Panc1 (cell line): ENCODE measurements around the gene ADAMTS18. TPM values are rescaled to one million over a fixed set of nuclear protein-coding genes. Genes with fewer than 3 reads are reported as not detected.
A peak's percentile ranks its signal among the peaks of the same experiment; 100 is the strongest.
"Not testable (repeated sequence)": the region's sequence is repeated elsewhere in the genome, so short reads cannot be mapped to it uniquely, and the experiment has no call there.

Experiments
- ATAC-seq: fragments of 200-7000 bp; cut with Tn5 transposase; 2 replicates; pipeline ENCODE4 v1.9.1; 2020; ENCODE audit warnings: mild to moderate bottlenecking, moderate library complexity
- BruUV-seq: library from RNA; stranded (reverse); fragments of 400-500 nt; replicated peaks from 2 replicates; lab custom pipeline; 2021; lab: Mats Ljungman, UMichigan
- CTCF ChIA-PET: fragments of 300-600 bp; sonication (Branson Sonifier 250); formaldehyde crosslinking; loops from one replicate; lab custom pipeline; 2022; ENCODE audit warnings: antibody characterized with exemption; lab: Charles Lee
- POLR2A ChIA-PET: fragments of 300-600 bp; sonication (Branson Sonifier 250); formaldehyde crosslinking; loops from one replicate; lab custom pipeline; 2022; ENCODE audit warnings: antibody characterized with exemption; lab: Charles Lee
- DNase-seq: peaks from one replicate; pipeline ENCODE4 v3.0.0-alpha.2; 2010; ENCODE audit warnings: low read depth, low spot score
- H3K27ac ChIP-seq: 2 replicates; pipeline ENCODE4 v1.5.1; 2011; ENCODE audit warnings: mild to moderate bottlenecking, low read length, inconsistent platforms
- H3K27me3 ChIP-seq: fragments of 200-500 bp; sonication (Bioruptor generic); 2 replicates; pipeline ENCODE4 v1.6.0; 2014; ENCODE audit warnings: low read length, inconsistent platforms; ENCODE audit not compliant: control insufficient read depth, insufficient read depth
- H3K36me3 ChIP-seq: fragments of 200-500 bp; sonication (Bioruptor generic); 2 replicates; pipeline ENCODE4 v1.5.1; 2014; ENCODE audit warnings: inconsistent platforms, mild to moderate bottlenecking, low read length, moderate library complexity; ENCODE audit not compliant: control insufficient read depth, insufficient read depth
- H3K4me1 ChIP-seq: 2 replicates; pipeline ENCODE4 v1.5.1; 2011; ENCODE audit warnings: inconsistent platforms, mild to moderate bottlenecking, low read length, moderate library complexity; ENCODE audit not compliant: control insufficient read depth, insufficient read depth
- H3K4me3 ChIP-seq, 2 experiments: 2 replicates each; pipeline ENCODE4 v1.5.1; 2011 to 2012; ENCODE audit warnings: low read depth in 2 of 2, low read length in 2 of 2, mild to moderate bottlenecking in 2 of 2, inconsistent platforms in 1 of 2, moderate library complexity in 1 of 2
- H3K9me3 ChIP-seq: fragments of 200-500 bp; sonication (Bioruptor generic); 2 replicates; pipeline ENCODE4 v1.5.1; 2014; ENCODE audit warnings: low read depth, mild to moderate bottlenecking, inconsistent platforms, low read length, moderate library complexity; ENCODE audit not compliant: control insufficient read depth, insufficient read depth
- POLR2AphosphoS5 ChIP-seq: IDR thresholded peaks from 2 replicates; pipeline ENCODE4 v1.6.1; 2012; ENCODE audit warnings: mild to moderate bottlenecking, low read depth, low read length, moderate library complexity
- REST ChIP-seq, 2 experiments: IDR thresholded peaks; 2 replicates each; pipeline ENCODE4 v1.6.1; 2011 to 2012; ENCODE audit warnings: low read depth in 2 of 2, control low read depth in 1 of 2, low read length in 1 of 2, mild to moderate bottlenecking in 1 of 2, moderate library complexity in 1 of 2; ENCODE audit not compliant: insufficient read depth in 1 of 2
- SIN3A ChIP-seq: IDR thresholded peaks from 2 replicates; pipeline ENCODE4 v1.6.1; 2012; ENCODE audit warnings: low read depth, mild to moderate bottlenecking, low read length, moderate library complexity, borderline replicate concordance; ENCODE audit not compliant: insufficient read depth
- TCF7L2 ChIP-seq: IDR thresholded peaks from 2 replicates; pipeline ENCODE4 v1.6.1; 2011; ENCODE audit warnings: mild to moderate bottlenecking, low read depth, low read length, inconsistent platforms
- in situ Hi-C: cut with HindIII; loops from 2 replicates; pipeline ENCODE4 v1.10.0; 2016; ENCODE audit warnings: low sequenced_read_pairs, low pct_unique_long_range_greater_than_20kb
- intact Hi-C: fragments of 100-400 bp; cut with micrococcal nuclease; formaldehyde crosslinking; loops from one replicate; pipeline ENCODE4 v1.10.0; 2022; ENCODE audit not compliant: unreplicated experiment
- total RNA-seq: library from RNA; stranded (reverse); gene quantifications from one replicate; pipeline ENCODE4 v1.2.1, GENCODE V29; 2021; ENCODE audit not compliant: unreplicated experiment
- TF ChIP-seq, protein P1 (sequence below): fragments of 450-650 bp; IDR thresholded peaks from 2 replicates; pipeline ENCODE4 v1.5.1; 2017; ENCODE audit warnings: mild to moderate bottlenecking

The ADAMTS18 gene
- total RNA-seq, 1 experiment from 2014 or later = not detected

DNA sequence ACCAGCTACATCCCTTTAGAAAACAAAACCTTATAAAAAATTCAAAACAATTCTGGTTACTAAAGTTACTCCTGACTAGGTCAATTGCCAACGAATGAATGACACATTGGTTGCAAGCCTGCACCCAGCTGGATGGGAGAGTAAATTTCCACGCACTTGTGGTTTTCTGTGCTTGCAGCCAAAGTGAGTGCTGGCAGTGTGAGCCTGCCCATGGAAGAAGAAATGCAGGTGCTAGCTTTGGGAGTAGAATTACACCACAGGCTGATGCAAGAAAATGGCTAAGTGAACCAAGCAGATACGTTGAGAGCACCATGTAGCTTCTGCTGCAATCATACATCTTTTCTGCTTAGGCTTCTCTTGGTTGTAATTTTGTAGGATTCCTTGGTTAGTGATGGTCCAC is 161.0 kb downstream of the ADAMTS18 start:
- H3K4me1 ChIP-seq = no peaks in the 10 kb centered on the region
- no peaks in the 10 kb centered on the region for H3K36me3 ChIP-seq
- ChIA-PET POLR2A (no interaction called here), CTCF (no interaction called here)
- H3K4me3 ChIP-seq = no peak overlapping the region
- H3K27me3 ChIP-seq = no peaks in the 10 kb centered on the region
- DNase-seq (no peak), ATAC-seq (no peak)
- no peaks in the 10 kb centered on the region for H3K9me3 ChIP-seq
- TF ChIP-seq, protein P1, sequence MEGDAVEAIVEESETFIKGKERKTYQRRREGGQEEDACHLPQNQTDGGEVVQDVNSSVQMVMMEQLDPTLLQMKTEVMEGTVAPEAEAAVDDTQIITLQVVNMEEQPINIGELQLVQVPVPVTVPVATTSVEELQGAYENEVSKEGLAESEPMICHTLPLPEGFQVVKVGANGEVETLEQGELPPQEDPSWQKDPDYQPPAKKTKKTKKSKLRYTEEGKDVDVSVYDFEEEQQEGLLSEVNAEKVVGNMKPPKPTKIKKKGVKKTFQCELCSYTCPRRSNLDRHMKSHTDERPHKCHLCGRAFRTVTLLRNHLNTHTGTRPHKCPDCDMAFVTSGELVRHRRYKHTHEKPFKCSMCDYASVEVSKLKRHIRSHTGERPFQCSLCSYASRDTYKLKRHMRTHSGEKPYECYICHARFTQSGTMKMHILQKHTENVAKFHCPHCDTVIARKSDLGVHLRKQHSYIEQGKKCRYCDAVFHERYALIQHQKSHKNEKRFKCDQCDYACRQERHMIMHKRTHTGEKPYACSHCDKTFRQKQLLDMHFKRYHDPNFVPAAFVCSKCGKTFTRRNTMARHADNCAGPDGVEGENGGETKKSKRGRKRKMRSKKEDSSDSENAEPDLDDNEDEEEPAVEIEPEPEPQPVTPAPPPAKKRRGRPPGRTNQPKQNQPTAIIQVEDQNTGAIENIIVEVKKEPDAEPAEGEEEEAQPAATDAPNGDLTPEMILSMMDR = no peak
- TF ChIP-seq POLR2AphosphoS5 (no peak), SIN3A (no peak), REST (IDR thresholded peaks at IDR 0.05; ENCODE audit: insufficient read depth in 1 of 2, low read depth in 2 of 2, low read length in 1 of 2) (no peak), TCF7L2 (no peak)
- intact Hi-C loops (no loop called here), in situ Hi-C loops (no loop called here)
- no TSS peak for BruUV-seq
- H3K27ac ChIP-seq = no peak overlapping the region; the same call in 1 of the 2 replicates

- H3K9me3 ChIP-seq = no peaks in the 10 kb centered on the region
- no peaks in the 10 kb centered on the region for H3K27me3 ChIP-seq
- ATAC-seq (no peak), DNase-seq (no peak)
- ChIA-PET POLR2A (no interaction called here), CTCF (no interaction called here)
- intact Hi-C loops (no loop called here), in situ Hi-C loops (no loop called here)
- no peak overlapping the region for H3K4me3 ChIP-seq
- no TSS peak for BruUV-seq
- TF ChIP-seq SIN3A (no peak), POLR2AphosphoS5 (no peak), TCF7L2 (no peak), REST (IDR thresholded peaks at IDR 0.05; ENCODE audit: insufficient read depth in 1 of 2, low read depth in 2 of 2, low read length in 1 of 2) (no peak)
- TF ChIP-seq, protein P1 = no peak
- H3K27ac ChIP-seq = peak overlapping the region; percentile 54; the same call in 1 of the 2 replicates
- H3K4me1 ChIP-seq = no peaks in the 10 kb centered on the region
- no peaks in the 10 kb centered on the region for H3K36me3 ChIP-seq
Observed at GRCh38 chr16:77271532-77272426, 163.1 kb downstream of the ADAMTS18 start.

GRCh38 chr16:77266185-77266584 is 168.6 kb downstream of the ADAMTS18 start:
- POLR2A ChIA-PET, CTCF ChIA-PET, intact Hi-C loops: not testable (repeated sequence)

More at GRCh38 chr16:77266185-77266584, 168.6 kb downstream of the ADAMTS18 start:
- H3K27me3 ChIP-seq, BruUV-seq, DNase-seq, H3K4me1 ChIP-seq, H3K9me3 ChIP-seq, H3K27ac ChIP-seq, H3K4me3 ChIP-seq, ATAC-seq, in situ Hi-C loops, H3K36me3 ChIP-seq: not testable (repeated sequence)
